IMR-90 (cell line): ENCODE measurements around the gene SINHCAF. TPM values are rescaled to one million over a fixed set of nuclear protein-coding genes. Genes with fewer than 3 reads are reported as not detected.

Experiments used
- ATAC-seq: fragments of 200-7000 bp; cut with Tn5 transposase; 2 replicates; pipeline ENCODE4 v1.9.1; 2020; ENCODE audit warnings: low read depth, mild to moderate bottlenecking, moderate library complexity
- BruUV-seq: library from RNA; stranded (reverse); fragments of 400-500 nt; replicated peaks from 2 replicates; lab custom pipeline; 2021; lab: Mats Ljungman, UMichigan
- CTCF ChIA-PET: fragments of 300-600 bp; formaldehyde crosslinking; extraction: SDS; loops from one replicate; lab custom pipeline; 2021; ENCODE audit warnings: antibody characterized with exemption; lab: Yijun Ruan, JAX
- POLR2A ChIA-PET: fragments of 300-600 bp; sonication (Branson Sonifier 250); formaldehyde crosslinking; loops from one replicate; lab custom pipeline; 2022; ENCODE audit warnings: antibody characterized with exemption; ENCODE audit not compliant: unreplicated experiment; lab: Charles Lee
- DNase-seq: peaks from one replicate; pipeline ENCODE4 v3.0.0; 2013
- H2AFZ ChIP-seq: replicated peaks from 2 replicates; pipeline ENCODE3; 2013; ENCODE audit warnings: low read length, mild to moderate bottlenecking; ENCODE audit not compliant: poor library complexity
- H2AK5ac ChIP-seq: 2 replicates; pipeline ENCODE4 v1.6.1; 2013; ENCODE audit warnings: low read depth, low read length, inconsistent platforms
- H2AK9ac ChIP-seq: replicated peaks from 2 replicates; pipeline ENCODE3; 2013; ENCODE audit warnings: mild to moderate bottlenecking, low read depth, low read length, moderate library complexity; ENCODE audit not compliant: poor library complexity
- H2BK120ac ChIP-seq: 2 replicates; pipeline ENCODE4 v1.6.1; 2013; ENCODE audit warnings: low read depth, low read length, inconsistent platforms
- H2BK15ac ChIP-seq: 3 replicates; pipeline ENCODE4 v1.6.1; 2013; ENCODE audit warnings: low read depth, low read length, inconsistent platforms
- H2BK20ac ChIP-seq: 2 replicates; pipeline ENCODE4 v1.6.1; 2013; ENCODE audit warnings: low read depth, mild to moderate bottlenecking, inconsistent platforms, low read length, moderate library complexity
- H2BK5ac ChIP-seq: 2 replicates; pipeline ENCODE4 v1.6.1; 2013; ENCODE audit warnings: mild to moderate bottlenecking, low read depth, low read length, inconsistent platforms; ENCODE audit not compliant: poor library complexity, severe bottlenecking
- H3K14ac ChIP-seq: replicated peaks from 2 replicates; pipeline ENCODE4 v1.6.1; 2013; ENCODE audit warnings: low read depth, low read length, inconsistent platforms
- H3K18ac ChIP-seq: 2 replicates; pipeline ENCODE4 v1.6.1; 2013; ENCODE audit warnings: low read depth, low read length, control low read depth
- H3K23ac ChIP-seq: 2 replicates; pipeline ENCODE4 v1.6.1; 2013; ENCODE audit warnings: low read depth, low read length, inconsistent platforms
- H3K27ac ChIP-seq: 2 replicates; pipeline ENCODE4 v1.5.1; 2013; ENCODE audit warnings: mild to moderate bottlenecking, control low read depth, low read length; ENCODE audit not compliant: insufficient read depth
- H3K27me3 ChIP-seq: 2 replicates; pipeline ENCODE4 v1.6.1; 2013; ENCODE audit warnings: low read length; ENCODE audit not compliant: control insufficient read depth, insufficient read depth
- H3K36me3 ChIP-seq: 2 replicates; pipeline ENCODE4 v1.6.1; 2013; ENCODE audit warnings: low read length, mixed read lengths; ENCODE audit not compliant: control insufficient read depth, insufficient read depth
- H3K4ac ChIP-seq: 2 replicates; pipeline ENCODE4 v1.6.1; 2013; ENCODE audit warnings: low read depth, low read length, inconsistent platforms
- H3K4me1 ChIP-seq: 2 replicates; pipeline ENCODE4 v1.6.1; 2013; ENCODE audit warnings: low read length, mixed read lengths; ENCODE audit not compliant: control insufficient read depth, insufficient read depth
- H3K4me2 ChIP-seq: 2 replicates; pipeline ENCODE4 v1.6.1; 2013; ENCODE audit warnings: low read depth, mild to moderate bottlenecking, control low read depth, low read length, moderate library complexity
- H3K4me3 ChIP-seq: 2 replicates; pipeline ENCODE4 v1.5.1; 2013; ENCODE audit warnings: low read depth, mild to moderate bottlenecking, control low read depth, low read length, moderate library complexity; ENCODE audit not compliant: insufficient read depth
- H3K56ac ChIP-seq: 2 replicates; pipeline ENCODE4 v1.6.1; 2013; ENCODE audit warnings: low read length, inconsistent platforms; ENCODE audit not compliant: insufficient read depth; ENCODE audit errors: extremely low read depth
- H3K79me1 ChIP-seq, 2 experiments: 2 replicates each; pipeline ENCODE4 v1.6.1; 2013; ENCODE audit warnings: low read length in 2 of 2, inconsistent platforms in 1 of 2, low read depth in 1 of 2
- H3K9ac ChIP-seq: 2 replicates; pipeline ENCODE4 v1.6.1; 2013; ENCODE audit warnings: low read depth, low read length, control low read depth
- H3K9me1 ChIP-seq: 2 replicates; pipeline ENCODE4 v1.6.1; 2013; ENCODE audit warnings: low read length, inconsistent platforms; ENCODE audit not compliant: insufficient read depth
- H3K9me3 ChIP-seq: 2 replicates; pipeline ENCODE4 v1.6.1; 2013; ENCODE audit warnings: low read length; ENCODE audit not compliant: control insufficient read depth, insufficient read depth
- H4K20me1 ChIP-seq: 2 replicates; pipeline ENCODE4 v1.6.1; 2013; ENCODE audit warnings: low read length, inconsistent platforms; ENCODE audit not compliant: insufficient read depth
- H4K5ac ChIP-seq: 2 replicates; pipeline ENCODE4 v1.6.1; 2013; ENCODE audit warnings: mild to moderate bottlenecking, low read depth, low read length, control low read depth
- H4K8ac ChIP-seq, 2 experiments: 2 replicates each; pipeline ENCODE4 v1.6.1; 2013; ENCODE audit warnings: low read depth in 2 of 2, low read length in 2 of 2, control low read depth in 1 of 2, inconsistent platforms in 1 of 2
- H4K91ac ChIP-seq: 2 replicates; pipeline ENCODE4 v1.6.1; 2013; ENCODE audit warnings: low read depth, low read length, inconsistent platforms; ENCODE audit not compliant: insufficient read depth
- CEBPB ChIP-seq: IDR thresholded peaks from 2 replicates; pipeline ENCODE4 v1.6.1; 2012; ENCODE audit warnings: low read depth, low read length, improper control_type of control experiment
- CHD1 ChIP-seq: IDR thresholded peaks from 2 replicates; pipeline ENCODE4 v1.6.1; 2012; ENCODE audit warnings: low read depth, low read length, improper control_type of control experiment
- MAFK ChIP-seq: IDR thresholded peaks from 2 replicates; pipeline ENCODE4 v1.6.1; 2012; ENCODE audit warnings: low read depth, low read length, improper control_type of control experiment
- MXI1 ChIP-seq: IDR thresholded peaks from 2 replicates; pipeline ENCODE4 v1.6.1; 2012; ENCODE audit warnings: low read depth, mild to moderate bottlenecking, low read length, moderate library complexity, borderline replicate concordance
- RFX5 ChIP-seq: IDR thresholded peaks from 2 replicates; pipeline ENCODE4 v1.8.0; 2012; ENCODE audit warnings: low read depth, mild to moderate bottlenecking, low read length, moderate library complexity
- SMC3 ChIP-seq: fragments of 150-350 bp; IDR thresholded peaks from 2 replicates; pipeline ENCODE4 v1.6.1; 2016; ENCODE audit warnings: low read depth, mild to moderate bottlenecking, antibody characterized with exemption, low read length, moderate library complexity
- WGBS, 2 experiments: methylation state at CpG; one replicate each; pipeline versions ENCODE4 v1.1.5 to v1.1.7; 2013; ENCODE audit warnings: missing lambda C conversion rate in 2 of 2; ENCODE audit not compliant: insufficient read length in 1 of 2; ENCODE audit errors: extremely low coverage in 2 of 2; 5-methylcytosine and 5-hydroxymethylcytosine counted together
- dilution Hi-C: fragments of 300-500 bp; cut with HindIII; formaldehyde crosslinking; loops from one replicate; pipeline ENCODE4 v1.14.3; 2018; ENCODE audit warnings: low sequenced_read_pairs; ENCODE audit not compliant: unreplicated experiment
- in situ Hi-C: fragments of 300-500 bp; cut with MboI; formaldehyde crosslinking; loops from 3 replicates; pipeline ENCODE4 v1.14.3; 2019; ENCODE audit warnings: low sequenced_read_pairs, inconsistent platforms, mixed read lengths
- intact Hi-C: fragments of 100-400 bp; cut with micrococcal nuclease; formaldehyde crosslinking; loops from 2 replicates; pipeline ENCODE4 v1.10.0; 2022
- microRNA-seq, 2 experiments: library from miRNA; stranded (forward) in 1 of 2; unstranded in 1 of 2; fragments of 10-50 nt in 1 of 2; fragments of <30 nt in 1 of 2; gene quantifications in 1 of 2; microRNA quantifications in 1 of 2; one replicate each; pipeline versions ENCODE3 to v1.1.0; 2013 to 2020; ENCODE audit not compliant: insufficient read depth in 1 of 2, insufficient read length in 1 of 2, unreplicated experiment in 1 of 2
- polyA plus RNA-seq, 3 experiments: library from polyadenylated mRNA; depleted of rRNA; stranded (reverse); fragments of >200 nt; gene quantifications; 2 replicates each; pipeline ENCODE4 v1.2.3, GENCODE V29; 2012; ENCODE audit warnings: low replicate concordance in 1 of 3
- small RNA-seq, 5 experiments: library from RNA; depleted of rRNA; stranded (forward); fragments of <200 nt; gene quantifications; one replicate each; pipeline ENCODE3, GENCODE V24; 2012
- total RNA-seq: library from RNA; depleted of rRNA; stranded (reverse); fragments of >200 nt; gene quantifications from 2 replicates; pipeline ENCODE4 v1.2.3, GENCODE V29; 2012
- TF ChIP-seq, protein P1 (sequence below): fragments of 150-350 bp; IDR thresholded peaks from 2 replicates; pipeline ENCODE4 v1.6.1; 2017; ENCODE audit warnings: mild to moderate bottlenecking, antibody characterized with exemption, low read length, low read depth

SINHCAF gene
- total and polyA plus RNA-seq, 2 of the 4 experiments (the other 2 are of a cell fraction): 21.6 to 30.8 TPM

DNA sequence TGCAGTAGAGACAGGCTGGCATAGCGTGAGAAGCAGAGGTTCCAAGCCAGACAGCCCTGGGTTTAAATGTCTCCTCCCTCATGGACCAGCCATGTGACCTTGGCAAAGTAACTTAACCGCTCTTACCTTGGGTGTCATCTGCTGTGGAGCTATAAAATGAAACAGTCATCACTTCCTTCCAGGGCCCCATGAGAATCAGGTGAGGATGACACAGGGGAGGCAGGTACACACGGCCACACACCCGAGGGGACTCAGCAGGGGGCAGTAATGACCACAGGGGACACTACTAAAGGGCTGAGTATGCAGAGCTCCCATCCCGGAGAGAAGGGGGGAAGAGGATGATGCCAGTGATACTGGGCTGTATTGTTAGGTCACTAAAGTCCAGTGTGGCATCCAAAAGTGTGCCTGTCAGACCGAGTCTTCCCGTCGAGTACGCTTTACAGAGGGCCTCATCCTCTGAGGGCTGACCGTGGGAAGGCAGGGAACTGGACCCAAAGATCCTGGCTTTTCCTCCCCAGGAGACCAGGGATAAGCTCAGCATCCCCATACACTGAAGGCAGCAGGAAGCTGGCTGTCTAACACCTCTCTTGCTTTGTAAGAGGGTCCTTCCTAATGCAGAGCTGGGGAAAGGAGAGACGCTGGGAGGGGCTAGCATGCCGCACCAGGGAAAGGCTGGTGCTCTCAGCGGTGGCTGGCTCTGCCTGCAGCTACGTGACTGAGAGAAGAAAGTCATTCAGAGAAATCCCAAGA is 94.2 kb downstream of the SINHCAF start:
- in situ Hi-C loops (no loop called here), intact Hi-C loops (loop anchor here (10.0 kb wide), 1 partner anchor 247 kb away; no protein-coding TSS in a partner anchor), dilution Hi-C loops (no loop called here)
- no peak overlapping the region for H3K9ac ChIP-seq
- H3K79me1 ChIP-seq: no peaks in the 10 kb centered on the region
- 62% methylated on average over 4 of the region's 14 CpGs; no CpG with 5 or more reads in 1 of the 2 experiments for WGBS, 2 experiments
- H3K9me1 ChIP-seq: no peaks in the 10 kb centered on the region
- H4K20me1 ChIP-seq: no peaks in the 10 kb centered on the region
- H2BK15ac ChIP-seq: no peak overlapping the region
- ChIA-PET POLR2A (no interaction called here), CTCF (no interaction called here)
- H4K8ac ChIP-seq: no peak overlapping the region
- H3K56ac ChIP-seq: no peak overlapping the region
- no peaks in the 10 kb centered on the region for H3K4me1 ChIP-seq
- H3K27me3 ChIP-seq: peaks cover 49% of the 10 kb centered on the region
- no peak overlapping the region for H3K4me2 ChIP-seq
- H3K4me3 ChIP-seq: no peak overlapping the region
- no TSS peak for BruUV-seq
- no peak overlapping the region for H3K14ac ChIP-seq
- no peak overlapping the region for H2AK5ac ChIP-seq
- H2BK120ac ChIP-seq: no peak overlapping the region
- DNase-seq: no peak
- H3K36me3 ChIP-seq: no peaks in the 10 kb centered on the region
- no peak overlapping the region for H2BK20ac ChIP-seq
- no peak overlapping the region for H2BK5ac ChIP-seq
- TF ChIP-seq MAFK (no peak), RFX5 (no peak), CHD1 (no peak), CEBPB (no peak), SMC3 (no peak), MXI1 (no peak)
- TF ChIP-seq, protein P1, sequence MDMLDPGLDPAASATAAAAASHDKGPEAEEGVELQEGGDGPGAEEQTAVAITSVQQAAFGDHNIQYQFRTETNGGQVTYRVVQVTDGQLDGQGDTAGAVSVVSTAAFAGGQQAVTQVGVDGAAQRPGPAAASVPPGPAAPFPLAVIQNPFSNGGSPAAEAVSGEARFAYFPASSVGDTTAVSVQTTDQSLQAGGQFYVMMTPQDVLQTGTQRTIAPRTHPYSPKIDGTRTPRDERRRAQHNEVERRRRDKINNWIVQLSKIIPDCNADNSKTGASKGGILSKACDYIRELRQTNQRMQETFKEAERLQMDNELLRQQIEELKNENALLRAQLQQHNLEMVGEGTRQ: no peak
- H3K23ac ChIP-seq: no peak overlapping the region
- H3K4ac ChIP-seq: no peak overlapping the region
- H3K9me3 ChIP-seq: peaks cover 7% of the 10 kb centered on the region
- ATAC-seq: no peak
- no peak overlapping the region for H2AFZ ChIP-seq
- H3K27ac ChIP-seq: no peak overlapping the region
- H4K5ac ChIP-seq: no peak overlapping the region
- no peak overlapping the region for H4K91ac ChIP-seq
- H3K18ac ChIP-seq: no peak overlapping the region
- peak overlapping the region; percentile 65 for H2AK9ac ChIP-seq

Small RNAs within 50 kb of the gene (microRNA-seq; reads per million reads assigned to microRNA genes)
- not detected for gene AC024940.4 (ENCODE audit: insufficient read depth, insufficient read length)
- not detected for gene AC024940.5 (ENCODE audit: insufficient read depth, insufficient read length)
- not detected for gene MREGP1 (ENCODE audit: insufficient read depth, insufficient read length)
- not detected for gene RF00026 (ENCODE audit: insufficient read depth, insufficient read length)

Small RNAs within 50 kb of the gene (small RNA-seq; reads per million reads assigned to genes)
- gene AC024940.4: 0 reads per million in 5 experiments
- gene AC024940.5: 0 to 0.08 (median 0) reads per million in 5 experiments
- 0 reads per million in 5 experiments for gene MREGP1
- gene RF00026: 0 reads per million in 5 experiments
